GM19463 (cell line): ENCODE measurements around the gene LEUTX.

Experiments
- ATAC-seq: cut with Tn5 transposase; IDR thresholded peaks from one replicate; pipeline ENCODE4 v1.9.1; 2021; ENCODE audit warnings: mild to moderate bottlenecking, moderate library complexity; ENCODE audit not compliant: unreplicated experiment

Gene LEUTX

GRCh38 chr19:39820696-39821095 is 42.0 kb downstream of the LEUTX start:
- no peak for ATAC-seq

GRCh38 chr19:39823686-39824085 is 45.0 kb downstream of the LEUTX start:
- no peak for ATAC-seq

GRCh38 chr19:39824143-39825092 is 45.8 kb downstream of the LEUTX start:
- peak; percentile 97 for ATAC-seq

GRCh38 chr19:39825093-39825463 is 46.4 kb downstream of the LEUTX start:
- no peak for ATAC-seq

- no peak for ATAC-seq
Observed at GRCh38 chr19:39825531-39826076, 47.0 kb downstream of the LEUTX start.

- ATAC-seq, result no peak
Observed at GRCh38 chr19:39826311-39826945, 47.8 kb downstream of the LEUTX start.

- ATAC-seq, result no peak
Observed at GRCh38 chr19:39827216-39827615, 48.6 kb downstream of the LEUTX start.

GRCh38 chr19:39828015-39828653 is 49.5 kb downstream of the LEUTX start:
- no peak for ATAC-seq

- ATAC-seq, result no peak
Observed at GRCh38 chr19:39828654-39829032, 50.0 kb downstream of the LEUTX start.

GRCh38 chr19:39829702-39830275 is 51.1 kb downstream of the LEUTX start:
- ATAC-seq, result no peak

GRCh38 chr19:39830406-39830805 is 51.8 kb downstream of the LEUTX start:
- no peak for ATAC-seq

- ATAC-seq, result no peak
Observed at GRCh38 chr19:39830847-39831246, 52.2 kb downstream of the LEUTX start.

GRCh38 chr19:39831679-39832078 is 53.0 kb downstream of the LEUTX start:
- ATAC-seq, result no peak

- ATAC-seq, result no peak
Observed at GRCh38 chr19:39832341-39833083, 53.9 kb downstream of the LEUTX start.

GRCh38 chr19:39833160-39833463 is 54.5 kb downstream of the LEUTX start:
- no peak for ATAC-seq

GRCh38 chr19:39833464-39834286 is 55.0 kb downstream of the LEUTX start, which contains the start of gene DYRK1B:
DYRK1B (minus strand) TSS chr19:39834162; CDS start chr19:39831867, 2,295 bp downstream.
- peak; percentile 91 for ATAC-seq

- ATAC-seq, result no peak
Observed at GRCh38 chr19:39834287-39834841, 55.7 kb downstream of the LEUTX start.
